ENCODE results near the gene STUB1.
A peak's percentile ranks its signal among the peaks of the same experiment; 100 is the strongest.
"Not testable (repeated sequence)": the region's sequence is repeated elsewhere in the genome, so short reads cannot be mapped to it uniquely, and the experiment has no call there.

STUB1 gene

DNA sequence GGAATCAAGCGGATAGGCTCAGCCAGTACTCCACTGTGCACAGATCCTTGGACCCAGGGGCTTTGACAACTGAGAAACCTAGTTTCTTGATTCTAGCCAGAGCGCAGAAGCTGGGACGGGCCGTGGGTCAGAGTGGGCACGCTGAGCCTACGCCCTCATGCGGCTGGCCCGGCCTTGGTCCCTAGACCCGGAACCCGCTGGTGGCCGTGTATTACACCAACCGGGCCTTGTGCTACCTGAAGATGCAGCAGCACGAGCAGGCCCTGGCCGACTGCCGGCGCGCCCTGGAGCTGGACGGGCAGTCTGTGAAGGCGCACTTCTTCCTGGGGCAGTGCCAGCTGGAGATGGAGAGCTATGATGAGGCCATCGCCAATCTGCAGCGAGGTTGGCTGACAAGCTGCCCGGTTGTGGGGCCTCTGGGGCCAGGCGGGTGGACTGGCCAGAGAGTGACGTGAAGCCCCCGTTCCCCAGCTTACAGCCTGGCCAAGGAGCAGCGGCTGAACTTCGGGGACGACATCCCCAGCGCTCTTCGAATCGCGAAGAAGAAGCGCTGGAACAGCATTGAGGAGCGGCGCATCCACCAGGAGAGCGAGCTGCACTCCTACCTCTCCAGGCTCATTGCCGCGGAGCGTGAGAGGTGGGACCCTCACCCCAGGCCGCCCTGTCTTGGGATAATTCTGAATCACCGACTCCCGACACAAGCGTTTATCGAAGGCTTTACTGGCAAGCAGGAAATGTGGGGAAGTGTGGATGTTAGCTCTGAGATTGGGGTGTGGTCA lies 946 bp downstream of the STUB1 start:
- no peak for DNase-seq

DNA sequence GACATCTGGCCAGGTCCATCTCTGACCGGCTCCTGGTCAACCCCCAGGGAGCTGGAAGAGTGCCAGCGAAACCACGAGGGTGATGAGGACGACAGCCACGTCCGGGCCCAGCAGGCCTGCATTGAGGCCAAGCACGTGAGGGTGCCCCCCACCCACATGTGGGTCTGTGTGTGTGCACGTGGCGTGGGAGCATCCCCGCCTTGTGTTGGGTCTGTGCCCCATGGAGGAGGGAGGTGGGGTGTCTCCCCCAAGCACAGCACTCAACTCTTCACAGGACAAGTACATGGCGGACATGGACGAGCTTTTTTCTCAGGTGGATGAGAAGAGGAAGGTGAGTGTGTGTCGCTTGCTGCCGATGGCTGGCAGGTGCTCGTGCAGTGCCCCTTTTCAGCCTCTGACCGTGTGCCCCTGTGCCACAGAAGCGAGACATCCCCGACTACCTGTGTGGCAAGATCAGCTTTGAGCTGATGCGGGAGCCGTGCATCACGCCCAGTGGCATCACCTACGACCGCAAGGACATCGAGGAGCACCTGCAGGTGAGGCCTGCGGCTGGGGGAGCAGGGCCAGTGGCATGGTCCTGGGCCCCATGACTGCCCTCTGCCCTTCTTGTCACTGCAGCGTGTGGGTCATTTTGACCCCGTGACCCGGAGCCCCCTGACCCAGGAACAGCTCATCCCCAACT lies 1.7 kb downstream of the STUB1 start:
- DNase-seq: no peak

DNA sequence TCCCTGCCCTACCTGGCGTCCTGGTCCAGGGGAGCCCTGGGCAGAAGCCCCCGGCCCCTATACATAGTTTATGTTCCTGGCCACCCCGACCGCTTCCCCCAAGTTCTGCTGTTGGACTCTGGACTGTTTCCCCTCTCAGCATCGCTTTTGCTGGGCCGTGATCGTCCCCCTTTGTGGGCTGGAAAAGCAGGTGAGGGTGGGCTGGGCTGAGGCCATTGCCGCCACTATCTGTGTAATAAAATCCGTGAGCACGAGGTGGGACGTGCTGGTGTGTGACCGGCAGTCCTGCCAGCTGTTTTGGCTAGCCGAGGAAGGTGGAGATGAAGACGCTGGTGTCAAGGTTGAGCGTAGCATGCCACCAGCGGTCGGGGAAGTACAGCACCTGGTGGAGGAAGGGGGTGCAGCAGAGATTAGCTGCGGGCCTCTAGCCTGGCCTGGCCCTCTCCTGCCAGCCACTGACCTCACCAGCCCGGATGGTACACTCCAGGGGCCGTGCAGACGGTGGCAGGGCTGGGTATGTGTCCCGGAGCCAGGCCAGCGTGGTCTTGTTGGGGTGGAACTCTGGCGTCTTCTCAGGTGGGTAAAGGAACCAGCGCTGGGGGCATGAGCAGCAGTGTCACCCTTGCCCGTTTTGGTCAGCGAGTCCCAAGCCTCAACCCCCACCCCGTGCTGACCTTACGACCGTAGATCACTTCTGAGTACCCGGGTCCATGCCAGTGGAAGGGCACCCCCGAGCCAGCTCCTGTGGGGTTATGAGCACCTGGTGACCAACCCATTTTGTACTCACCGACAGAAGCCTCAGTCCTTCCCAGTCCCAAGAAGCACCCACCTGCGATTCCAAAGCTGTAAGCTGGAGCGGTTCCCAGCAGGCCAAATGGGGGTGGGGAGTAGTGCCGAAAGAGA lies 2.5 kb downstream of the STUB1 start:
- no peak for DNase-seq

DNA sequence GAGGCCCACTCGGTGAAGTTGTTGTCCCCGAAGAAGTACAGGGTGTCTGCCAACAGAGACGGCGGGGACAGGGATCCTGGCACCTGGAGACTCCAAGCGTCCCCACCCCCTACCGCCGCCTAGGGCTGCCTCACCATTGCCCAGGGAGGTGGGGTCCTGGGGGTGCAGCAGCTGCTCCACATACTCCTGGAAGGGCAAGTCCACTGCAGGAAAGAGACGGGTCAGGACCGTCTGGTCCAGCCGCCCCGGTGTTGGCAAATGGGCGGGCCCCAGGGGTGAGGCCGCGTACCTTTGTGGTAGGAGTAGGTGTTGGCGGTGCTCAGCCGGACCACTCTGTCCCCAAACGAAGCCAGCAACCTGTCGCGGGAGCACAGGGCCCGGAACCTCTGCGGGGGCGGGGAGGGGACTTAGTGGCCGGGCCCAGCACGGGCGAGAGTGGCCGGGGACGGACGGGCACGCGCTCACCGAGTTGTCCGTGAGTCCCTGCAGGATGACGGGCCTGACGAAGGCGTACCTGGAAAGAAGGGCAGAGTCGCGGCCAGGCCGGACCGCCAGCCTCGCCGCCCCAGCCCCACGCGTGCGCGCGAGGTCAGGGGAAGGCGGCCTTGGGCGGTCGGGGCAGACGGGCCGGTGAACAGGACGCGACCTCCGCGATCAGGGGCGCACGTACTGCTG lies 3.3 kb downstream of the STUB1 start:
- DNase-seq: no peak

DNA sequence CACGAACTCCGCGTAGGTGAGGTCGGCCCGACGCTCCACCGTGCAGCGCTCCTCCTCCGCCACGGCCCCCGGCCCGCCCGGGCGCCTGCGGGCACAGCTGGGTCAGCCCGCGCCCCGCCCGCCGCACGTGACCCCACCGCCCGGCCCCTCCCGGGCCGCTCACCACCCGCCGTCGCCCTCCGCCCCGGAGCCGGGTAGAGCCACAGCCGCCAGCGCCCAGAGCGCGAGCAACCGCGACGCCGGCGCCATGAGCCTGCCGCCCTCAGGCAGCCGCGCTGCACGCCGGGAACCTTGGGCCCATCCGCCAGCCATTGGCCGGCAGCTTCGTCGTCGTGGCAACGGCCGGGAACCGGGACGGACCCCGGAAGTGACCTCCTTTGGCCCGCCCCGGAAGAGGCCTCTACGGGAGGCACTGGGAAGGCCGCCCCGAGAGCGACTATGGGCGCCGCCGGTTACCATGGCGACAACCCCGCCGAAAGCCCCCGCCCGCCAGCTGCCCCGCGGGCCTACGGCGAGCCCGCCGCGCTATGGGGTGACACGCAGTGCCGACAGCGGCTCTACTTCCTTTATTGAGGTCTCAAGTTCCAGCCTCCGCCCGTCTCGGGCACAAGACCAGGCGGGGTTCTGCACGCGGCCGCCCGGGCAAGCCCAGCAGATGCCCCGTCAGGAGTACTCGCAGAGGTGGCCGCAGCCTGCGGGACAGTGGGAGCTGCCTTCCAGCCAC lies 4.0 kb downstream of the STUB1 start, which contains the start of gene JMJD8:
Gene JMJD8, minus strand, starts transcription at position 264 of the 724 bp plus-strand sequence. Its CDS starts 15 bp downstream, at position 249.
- DNase-seq: peak; percentile 98

DNA sequence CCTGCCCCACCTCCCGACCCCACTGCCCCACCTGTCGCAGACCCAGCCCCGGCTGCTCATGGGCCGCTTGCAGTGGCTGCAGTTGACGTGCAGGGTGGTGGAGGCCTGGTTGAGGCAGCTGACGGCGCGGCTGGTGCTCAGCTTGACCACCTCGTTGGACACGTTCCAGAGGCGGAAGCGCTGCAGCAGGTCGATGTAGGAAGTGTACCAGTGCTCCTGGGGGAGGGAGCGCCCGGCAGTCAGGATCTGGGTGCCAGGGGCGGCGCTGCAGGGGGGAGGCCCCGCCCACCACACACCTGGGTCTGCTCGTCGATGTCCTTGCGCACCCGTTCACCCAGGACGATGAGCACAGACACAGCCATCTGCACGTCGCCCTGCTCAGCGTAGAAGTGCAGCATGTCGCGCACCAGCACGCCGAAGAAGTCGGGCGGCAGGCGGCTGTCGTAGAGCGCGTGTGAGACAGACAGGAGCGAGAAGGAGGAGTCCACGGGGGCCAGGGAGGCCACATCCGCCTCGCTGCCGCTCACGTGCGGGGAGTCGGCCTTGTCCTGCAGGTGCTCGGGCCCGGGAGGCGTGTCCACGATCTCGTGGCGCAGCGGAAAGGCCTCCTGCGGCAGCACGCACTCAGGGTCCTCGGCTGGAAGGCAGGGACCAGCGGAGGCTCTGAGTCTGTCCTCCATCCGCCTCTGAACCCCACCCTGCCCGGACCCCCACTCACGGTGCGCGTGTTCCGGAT lies 4.9 kb downstream of the STUB1 start:
- no peak for DNase-seq

DNA sequence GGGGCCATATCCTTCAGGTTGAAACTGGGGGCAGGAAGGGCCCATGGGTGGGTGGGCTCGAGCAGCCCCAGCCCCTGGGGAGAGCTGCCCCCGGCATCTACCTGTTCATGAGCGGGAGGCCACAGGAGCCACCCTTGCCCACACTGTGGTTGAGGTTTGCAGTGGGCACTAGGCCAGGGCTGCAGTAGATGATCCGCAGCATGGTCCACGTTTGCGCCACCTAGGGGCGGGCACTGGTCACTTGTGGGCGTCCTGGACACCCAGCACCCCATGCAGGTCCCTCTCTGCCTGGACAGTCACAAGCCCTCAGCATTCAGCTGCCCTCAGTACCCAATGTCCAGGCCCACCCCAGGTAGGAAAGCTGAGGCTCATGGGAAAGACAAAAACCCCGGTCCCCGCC lies 5.8 kb downstream of the STUB1 start:
- DNase-seq: no peak

DNA sequence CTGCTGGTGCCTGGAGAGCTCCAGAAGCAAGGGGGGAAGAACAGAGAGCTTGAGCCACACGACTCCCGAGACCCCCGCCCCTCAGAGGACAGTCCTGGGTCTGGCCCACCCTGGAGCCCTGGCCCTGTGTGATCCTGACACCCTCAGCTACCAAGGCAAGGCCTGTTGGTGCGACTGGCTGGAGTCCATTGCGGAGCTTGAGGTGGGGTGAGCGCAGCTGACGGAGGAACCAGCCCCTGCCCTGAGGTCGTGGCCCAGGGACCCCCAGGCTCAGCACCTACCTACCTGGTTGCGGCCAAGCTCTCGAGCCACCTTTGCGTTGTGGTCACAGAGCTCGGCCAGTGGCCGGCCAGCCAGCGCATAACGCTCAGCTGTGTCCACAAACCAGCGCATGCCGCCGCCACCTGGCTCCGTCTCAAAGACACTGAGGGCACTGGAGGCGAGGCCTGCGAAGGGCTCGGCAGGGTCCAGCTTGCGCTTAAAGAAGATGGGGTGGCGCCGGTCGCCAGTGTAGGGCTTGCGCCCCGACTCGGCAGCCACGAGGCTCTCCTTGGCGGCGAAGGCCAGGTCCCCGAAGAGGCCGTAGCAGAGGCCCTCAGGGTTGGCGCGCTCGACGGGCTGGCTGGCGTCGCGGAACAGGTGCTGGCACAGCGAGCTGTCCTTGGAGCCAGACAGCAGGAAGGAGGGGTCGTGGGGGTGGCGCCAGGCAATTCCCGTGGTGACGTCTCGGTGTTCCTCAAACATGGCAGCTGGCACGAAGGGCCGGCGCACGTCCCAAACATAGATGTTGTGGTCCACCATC lies 6.5 kb downstream of the STUB1 start:
- no peak for DNase-seq

DNA sequence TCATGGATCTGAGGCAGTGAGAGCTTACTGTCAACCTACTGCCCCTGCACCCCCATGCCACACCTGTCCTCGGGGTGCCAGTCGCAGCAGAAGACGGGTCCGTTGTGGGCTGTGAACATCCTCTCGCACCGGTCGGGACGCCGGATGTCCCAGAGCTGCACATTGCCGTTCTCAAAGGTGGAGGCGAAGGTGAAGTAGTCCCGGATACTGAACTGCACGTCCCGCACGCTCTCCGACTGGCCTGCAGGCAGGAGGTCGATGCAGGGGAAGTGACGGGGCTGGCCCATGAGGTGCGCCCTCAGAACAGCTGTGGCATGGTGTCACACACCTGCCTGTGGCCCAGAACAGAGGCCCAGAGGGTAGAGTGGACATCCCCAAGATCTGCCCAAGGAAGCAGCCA lies 7.3 kb downstream of the STUB1 start:
- DNase-seq: no peak

DNA sequence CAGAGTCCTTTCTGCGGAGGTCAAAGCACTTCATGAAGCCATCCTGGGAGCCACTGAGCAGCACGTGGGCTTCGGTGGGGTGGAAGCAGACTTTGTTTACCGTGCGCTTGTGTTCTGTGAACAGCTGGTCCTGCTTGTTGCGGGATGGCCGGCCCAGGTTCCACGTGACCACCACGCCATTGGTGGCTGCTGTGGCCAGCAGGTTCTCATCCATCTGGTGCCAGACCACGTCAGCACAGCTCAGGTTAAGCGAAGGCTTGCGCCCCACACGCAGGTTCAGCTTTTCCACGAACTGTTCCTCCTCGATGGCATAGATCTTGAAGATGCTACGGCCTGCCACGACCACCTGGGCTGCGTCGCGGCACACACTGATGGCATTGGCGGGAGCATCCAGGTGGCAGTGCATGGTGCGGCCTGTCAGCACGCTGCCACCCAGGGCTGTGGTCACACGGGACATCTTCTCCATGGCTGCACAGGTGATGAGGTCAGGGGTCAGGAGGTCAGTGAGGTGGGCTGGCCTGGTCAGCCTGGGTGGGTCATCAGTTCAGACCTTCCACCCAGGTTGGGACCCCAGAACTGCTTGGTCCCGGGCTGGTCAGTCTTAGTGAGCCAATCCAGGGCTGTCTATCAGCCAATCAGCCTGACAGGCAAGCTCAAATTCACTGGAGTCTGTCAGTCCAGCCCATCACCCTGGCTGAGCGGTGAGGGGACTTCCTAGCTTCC lies 9.1 kb downstream of the STUB1 start:
- no peak for DNase-seq

DNA sequence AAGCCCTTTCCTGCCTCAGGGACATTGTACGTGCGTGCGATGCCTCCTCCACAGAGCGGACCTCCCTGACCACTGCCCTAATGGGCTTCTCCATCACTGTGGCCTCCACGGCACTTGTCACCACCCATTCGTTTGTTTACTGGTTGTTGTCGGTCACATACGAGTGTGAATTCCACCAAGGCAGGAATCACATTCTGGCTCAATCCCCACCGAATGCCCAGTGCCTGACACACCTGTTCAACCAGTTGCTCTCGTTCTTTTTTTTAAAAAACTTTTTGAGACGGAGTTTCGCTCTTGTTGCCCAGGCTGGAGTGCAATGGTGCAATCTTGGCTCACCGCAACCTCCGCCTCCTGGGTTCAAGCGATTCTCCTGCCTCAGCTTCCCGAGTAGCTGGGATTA lies 11.0 kb downstream of the STUB1 start:
- DNase-seq: not testable (repeated sequence)

DNA sequence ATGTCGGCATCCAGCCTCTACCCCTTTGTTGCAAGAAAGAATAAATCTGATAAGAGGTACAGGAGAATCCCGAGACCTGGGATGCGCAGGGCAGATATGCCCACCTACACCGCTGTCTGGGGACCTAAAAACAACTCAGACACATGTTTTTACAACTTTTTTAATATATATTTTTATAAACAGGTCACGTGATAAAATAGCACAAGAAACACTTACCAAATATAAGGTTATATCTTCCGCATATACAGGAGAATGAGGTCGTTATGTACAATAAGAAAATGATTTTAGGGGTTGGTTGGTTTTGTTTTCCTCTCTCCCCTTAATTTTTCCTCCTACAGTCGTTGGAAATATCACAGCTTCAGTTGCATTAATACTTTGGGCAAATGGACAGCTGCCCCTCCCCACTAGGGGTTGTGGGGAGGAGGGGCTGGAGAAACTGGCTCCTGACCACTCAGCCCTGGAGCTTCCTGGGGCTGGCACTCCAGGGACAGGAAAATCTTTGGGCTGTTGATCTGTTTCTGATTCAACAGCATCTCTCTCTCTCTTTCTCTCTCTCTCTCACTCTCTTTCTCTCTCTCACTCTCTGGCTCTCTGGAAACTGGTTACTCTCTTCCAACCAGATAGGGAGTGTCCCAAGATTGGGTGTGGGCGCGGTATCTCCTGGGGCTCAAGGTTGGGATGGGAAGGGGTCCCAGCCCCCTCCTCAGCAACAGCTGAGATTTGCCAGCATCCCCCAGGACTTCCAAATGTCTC lies 12.3 kb downstream of the STUB1 start:
- no peak for DNase-seq

DNA sequence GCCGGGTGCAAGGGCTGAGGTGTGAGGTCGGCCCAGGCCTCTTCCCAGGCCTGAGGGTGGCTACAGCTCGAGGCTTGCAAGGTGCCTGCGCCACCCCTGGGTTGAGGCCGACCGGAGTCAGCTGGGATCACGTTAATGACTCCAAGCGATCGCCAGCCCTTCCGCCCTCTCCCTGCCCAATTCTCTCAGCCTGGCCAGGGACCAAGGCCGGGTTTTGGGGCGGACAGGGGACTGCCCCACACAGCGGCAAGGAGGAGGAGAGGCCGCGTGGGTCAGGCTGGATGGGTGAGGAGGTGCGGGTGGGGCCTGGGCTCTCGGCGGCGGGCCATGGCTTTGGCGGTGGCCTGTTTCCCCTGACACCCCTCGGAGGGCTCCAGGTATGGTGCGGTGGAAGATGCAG lies 13.2 kb downstream of the STUB1 start:
- no peak for DNase-seq

DNA sequence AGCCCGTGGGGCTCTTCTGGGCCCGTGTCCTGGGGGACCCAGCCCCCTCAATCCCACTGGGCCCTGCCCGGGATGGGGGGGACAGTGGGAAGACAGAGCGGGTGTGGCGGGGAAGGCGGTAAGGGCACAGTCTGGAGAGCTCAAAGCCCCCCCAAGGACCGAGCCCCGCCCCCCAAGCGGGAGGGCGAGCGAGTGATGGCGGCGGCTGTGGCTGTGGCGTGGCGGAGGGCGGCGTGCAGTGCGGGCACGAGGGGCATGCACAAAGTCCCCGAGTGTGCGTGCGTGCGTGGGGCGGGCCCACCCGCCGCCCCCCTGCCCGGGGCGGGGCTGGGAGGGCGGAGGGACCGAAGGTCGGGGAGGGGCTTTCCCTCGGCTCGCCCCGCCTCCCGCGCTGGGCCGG lies 13.6 kb downstream of the STUB1 start:
- peak; percentile 50 for DNase-seq

DNA sequence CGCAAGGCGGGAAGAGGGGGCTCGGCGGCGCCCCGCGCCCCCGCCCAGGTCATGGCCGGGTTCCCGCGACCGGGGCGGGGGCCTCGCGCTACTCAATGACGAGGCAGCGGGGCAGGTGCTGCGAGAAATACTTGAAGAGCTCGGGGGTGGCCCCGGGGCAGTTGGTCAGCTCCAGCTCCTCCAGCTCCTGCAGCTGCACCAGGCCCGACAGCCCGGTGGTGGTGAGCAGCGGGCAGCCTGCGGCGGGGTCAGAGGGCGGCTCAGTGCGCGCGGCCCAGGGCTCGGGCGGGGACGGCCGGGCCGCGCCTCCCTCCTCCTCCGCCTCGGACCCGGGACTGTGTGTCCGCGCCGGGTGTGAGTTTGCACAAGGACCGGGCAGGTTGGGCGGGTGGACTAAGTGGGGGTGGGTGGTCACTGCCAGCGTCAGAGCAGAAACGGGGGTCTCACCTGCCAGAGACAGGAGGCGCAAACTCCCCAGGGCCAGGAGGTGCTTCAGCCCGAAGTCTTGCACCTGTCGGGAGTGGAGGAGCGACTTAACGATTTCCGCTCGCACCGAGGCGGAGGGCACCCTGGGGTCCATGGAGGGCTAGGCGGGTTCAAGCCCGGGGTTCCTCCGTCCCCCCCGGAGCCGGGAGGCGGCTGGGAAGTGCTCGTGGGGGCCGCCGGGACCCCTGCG lies 14.1 kb downstream of the STUB1 start:
- no peak for DNase-seq

DNA sequence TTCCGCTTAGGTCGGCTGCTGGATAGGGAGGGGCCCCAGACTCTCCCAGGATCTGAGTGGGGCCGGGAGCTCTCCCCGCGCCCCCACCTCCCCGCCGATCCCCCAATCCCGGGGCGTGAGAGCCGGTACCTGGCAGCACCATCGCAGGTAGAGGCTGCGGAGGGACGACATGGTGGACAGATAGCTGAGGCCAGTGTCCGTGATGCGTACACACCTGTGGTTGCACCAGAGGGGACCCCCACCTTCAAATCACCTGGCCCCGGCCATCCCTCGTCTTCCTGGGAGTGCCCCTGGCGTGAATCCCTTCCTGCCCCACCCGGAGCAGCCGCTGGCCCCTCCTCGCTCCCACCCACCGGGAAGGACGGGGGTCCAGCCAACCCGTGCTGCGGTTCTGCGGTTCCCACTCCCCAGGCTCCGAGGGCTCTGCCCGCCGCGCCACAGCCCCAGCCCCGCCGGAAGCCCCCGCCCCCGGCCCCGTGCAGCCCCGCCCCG lies 14.7 kb downstream of the STUB1 start:
- DNase-seq: no peak

DNA sequence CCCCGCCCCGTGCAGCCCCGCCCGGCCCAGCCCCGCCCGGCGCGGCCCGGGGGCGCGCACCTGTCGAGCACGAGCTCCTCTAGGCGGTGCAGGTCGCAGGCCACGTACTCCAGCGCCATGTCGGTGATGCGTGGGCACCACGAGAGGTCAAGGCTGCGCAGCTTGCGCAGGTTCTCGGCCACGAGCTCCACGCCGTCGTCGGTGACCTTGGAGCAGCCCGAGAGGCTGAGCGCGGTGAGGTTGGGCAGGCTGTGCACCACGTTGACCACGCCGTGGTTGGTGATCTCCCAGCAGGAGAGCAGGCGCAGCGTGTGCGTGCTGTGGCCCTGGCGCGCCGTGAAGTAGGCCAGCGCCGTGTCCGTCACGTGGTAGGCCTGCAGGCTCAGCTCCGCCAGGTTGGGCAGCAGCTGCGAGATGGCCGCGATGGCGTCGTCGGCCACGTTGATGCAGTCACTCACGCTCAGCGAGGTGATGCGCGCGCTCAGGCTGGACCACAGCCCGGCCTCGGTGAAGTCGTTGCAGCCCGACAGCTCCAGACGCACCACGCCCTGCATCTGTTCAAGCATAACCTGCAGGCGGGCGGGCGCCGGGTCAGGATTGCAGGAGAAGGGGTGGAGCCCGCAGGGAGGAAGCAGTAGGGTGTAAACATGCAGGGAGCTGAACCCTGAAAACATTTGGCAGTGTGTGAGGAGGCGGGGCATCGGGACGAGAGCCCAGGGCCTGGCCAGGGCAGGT lies 15.3 kb downstream of the STUB1 start:
- peak; percentile 55 for DNase-seq

All from CD4-positive, alpha-beta T cell treated with Interleukin-15 for 1 hour (primary cell).